ENCODE measurements around the gene TRIM65.

DNA sequence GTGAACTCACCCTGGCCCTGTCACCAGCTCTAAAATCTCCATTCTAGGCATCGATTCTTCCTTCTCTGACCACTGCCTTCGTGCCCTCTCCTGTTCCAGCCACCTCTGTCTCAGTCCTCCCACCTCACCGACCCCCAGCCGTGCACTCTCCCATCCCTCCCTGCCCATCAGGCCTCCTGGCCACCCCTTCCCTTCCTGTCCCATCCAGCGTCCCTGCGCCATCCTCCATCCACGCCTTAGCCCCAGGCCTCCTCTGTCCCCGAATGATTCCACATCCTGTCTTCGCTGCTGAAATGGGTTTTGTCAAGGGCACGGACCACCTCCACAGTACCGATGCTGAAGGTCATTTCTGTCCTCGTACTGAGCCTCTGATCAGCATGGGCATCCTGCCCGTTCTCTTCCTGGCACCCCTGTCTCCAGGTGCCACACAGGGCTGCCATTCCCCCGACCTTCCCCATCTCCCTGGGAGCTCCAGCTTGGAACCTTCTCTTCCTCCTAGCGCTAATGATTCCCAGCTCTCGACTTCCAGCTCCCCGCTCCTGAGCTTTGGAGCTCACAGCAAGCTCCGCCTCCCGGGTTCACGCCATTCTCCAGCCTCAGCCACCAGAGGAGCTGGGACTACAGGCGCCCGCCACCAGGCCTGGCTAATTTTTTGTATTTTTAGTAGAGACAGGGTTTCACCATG lies 2.6 kb downstream of the TRIM65 start:
- no peak for TF ChIP-seq POLR2A (IDR thresholded peaks at IDR 0.05)
- TF ChIP-seq, protein P1, sequence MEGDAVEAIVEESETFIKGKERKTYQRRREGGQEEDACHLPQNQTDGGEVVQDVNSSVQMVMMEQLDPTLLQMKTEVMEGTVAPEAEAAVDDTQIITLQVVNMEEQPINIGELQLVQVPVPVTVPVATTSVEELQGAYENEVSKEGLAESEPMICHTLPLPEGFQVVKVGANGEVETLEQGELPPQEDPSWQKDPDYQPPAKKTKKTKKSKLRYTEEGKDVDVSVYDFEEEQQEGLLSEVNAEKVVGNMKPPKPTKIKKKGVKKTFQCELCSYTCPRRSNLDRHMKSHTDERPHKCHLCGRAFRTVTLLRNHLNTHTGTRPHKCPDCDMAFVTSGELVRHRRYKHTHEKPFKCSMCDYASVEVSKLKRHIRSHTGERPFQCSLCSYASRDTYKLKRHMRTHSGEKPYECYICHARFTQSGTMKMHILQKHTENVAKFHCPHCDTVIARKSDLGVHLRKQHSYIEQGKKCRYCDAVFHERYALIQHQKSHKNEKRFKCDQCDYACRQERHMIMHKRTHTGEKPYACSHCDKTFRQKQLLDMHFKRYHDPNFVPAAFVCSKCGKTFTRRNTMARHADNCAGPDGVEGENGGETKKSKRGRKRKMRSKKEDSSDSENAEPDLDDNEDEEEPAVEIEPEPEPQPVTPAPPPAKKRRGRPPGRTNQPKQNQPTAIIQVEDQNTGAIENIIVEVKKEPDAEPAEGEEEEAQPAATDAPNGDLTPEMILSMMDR (IDR thresholded peaks at IDR 0.05): no peak
